K562 (cell line): ENCODE measurements around the gene LAMA3. TPM values are rescaled to one million over a fixed set of nuclear protein-coding genes. Genes with fewer than 3 reads are reported as not detected.
"Not testable (repeated sequence)": the region's sequence is repeated elsewhere in the genome, so short reads cannot be mapped to it uniquely, and the experiment has no call there.

Experiments used
- ATAC-seq: fragments of 200-7000 bp; cut with Tn5 transposase; 3 replicates; pipeline ENCODE4 v1.9.1; 2020; ENCODE audit warnings: moderate library complexity
- BruUV-seq: library from RNA; stranded (reverse); fragments of 400-500 nt; replicated peaks from 2 replicates; lab custom pipeline; 2021; lab: Mats Ljungman, UMichigan
- CTCF ChIA-PET: fragments of 300-600 bp; formaldehyde crosslinking; extraction: SDS; loops from one replicate; lab custom pipeline; 2021; ENCODE audit warnings: low intra/inter-chr PET ratio; lab: Yijun Ruan, JAX
- POLR2A ChIA-PET: fragments of 300-600, 350-650 bp; sonication (Branson Sonifier 250); formaldehyde crosslinking; extraction: SDS; loops from one replicate; lab custom pipeline; 2021; ENCODE audit warnings: antibody characterized with exemption, inconsistent platforms; lab: Yijun Ruan, JAX
- DNase-seq, 4 experiments: peaks; one replicate each; pipeline versions ENCODE4 v3.0.0 to v3.0.0-alpha.2; 2011 to 2018; ENCODE audit warnings: low spot score in 3 of 4, mixed read lengths in 3 of 4; ENCODE audit errors: extremely low read depth in 1 of 4
- FAIRE-seq: peaks from 2 replicates; lab custom pipeline; 2011; peaks lifted over from hg19 to GRCh38; lab: Jason Lieb, UNC
- H2AFZ ChIP-seq: 2 replicates; pipeline ENCODE4 v1.6.0; 2011; ENCODE audit warnings: low read depth, low read length, control low read depth, inconsistent platforms
- H3K27ac ChIP-seq: fragments of 200-600 bp; 3 replicates; pipeline ENCODE4 v1.8.0; 2011; ENCODE audit warnings: low read depth, mild to moderate bottlenecking, control low read depth, inconsistent platforms, low read length, moderate library complexity, mixed read lengths; ENCODE audit errors: extremely low read depth
- H3K27me3 ChIP-seq, 2 experiments: fragments of 300-600 bp in 1 of 2; 2 replicates in 1 of 2; 3 replicates in 1 of 2; pipeline versions ENCODE4 v1.6.0 to v1.8.0; 2011; ENCODE audit warnings: inconsistent platforms in 2 of 2, low read length in 2 of 2, mild to moderate bottlenecking in 1 of 2, mixed read lengths in 1 of 2, moderate library complexity in 1 of 2; ENCODE audit not compliant: control insufficient read depth in 2 of 2, insufficient read depth in 2 of 2
- H3K36me3 ChIP-seq: fragments of 300-600 bp; 3 replicates; pipeline ENCODE4 v1.8.0; 2011; ENCODE audit warnings: mild to moderate bottlenecking, low read length, inconsistent platforms; ENCODE audit not compliant: control insufficient read depth, insufficient read depth
- H3K4me1 ChIP-seq, 2 experiments: fragments of 200-600 bp in 1 of 2; replicated peaks in 1 of 2; 2 replicates in 1 of 2; 3 replicates in 1 of 2; pipeline versions ENCODE4 v1.5.1 to v1.8.0; 2011; ENCODE audit warnings: inconsistent platforms in 2 of 2, low read length in 2 of 2, mild to moderate bottlenecking in 1 of 2, mixed read lengths in 1 of 2, moderate library complexity in 1 of 2; ENCODE audit not compliant: control insufficient read depth in 2 of 2, insufficient read depth in 2 of 2
- H3K4me2 ChIP-seq: 2 replicates; pipeline ENCODE4 v1.6.1; 2011; ENCODE audit warnings: low read length, control low read depth, inconsistent platforms, mixed read lengths; ENCODE audit not compliant: insufficient read depth
- H3K4me3 ChIP-seq: fragments of 200-600 bp; sonication (generic), shearing (Covaris generic); 2 replicates; pipeline ENCODE4 v1.5.1; 2016; ENCODE audit warnings: control low read depth, inconsistent platforms
- H3K79me2 ChIP-seq: fragments of 200-600 bp; 3 replicates; pipeline ENCODE4 v1.8.0; 2011; ENCODE audit warnings: low read length, inconsistent platforms; ENCODE audit not compliant: control insufficient read depth, insufficient read depth
- H3K9ac ChIP-seq, 2 experiments: 2 replicates each; pipeline versions ENCODE4 v1.6.0 to v1.6.1; 2011; ENCODE audit warnings: low read depth in 2 of 2, low read length in 2 of 2, control low read depth in 1 of 2, inconsistent platforms in 1 of 2, mild to moderate bottlenecking in 1 of 2, mixed read lengths in 1 of 2; ENCODE audit not compliant: insufficient read depth in 1 of 2
- H3K9me1 ChIP-seq: one replicate; pipeline ENCODE4 v1.6.0; 2011; ENCODE audit warnings: inconsistent platforms, mild to moderate bottlenecking, low read length, moderate library complexity; ENCODE audit not compliant: control insufficient read depth, insufficient read depth
- H3K9me3 ChIP-seq: replicated peaks from 2 replicates; pipeline ENCODE4 v1.5.1; 2011; ENCODE audit warnings: low read depth, low read length, inconsistent platforms; ENCODE audit not compliant: control insufficient read depth, insufficient read depth
- H4K20me1 ChIP-seq: replicated peaks from 2 replicates; pipeline ENCODE4 v1.6.1; 2011; ENCODE audit warnings: low read length, inconsistent platforms, mixed read lengths; ENCODE audit not compliant: control insufficient read depth, insufficient read depth
- GABPB1 ChIP-seq: sonication (generic); formaldehyde crosslinking; IDR thresholded peaks from 2 replicates; pipeline ENCODE4 v1.8.0; 2022; ENCODE audit warnings: mild to moderate bottlenecking, missing genetic modification reagents
- HNRNPK ChIP-seq: fragments of 200-400 bp; formaldehyde crosslinking; IDR thresholded peaks from one replicate; pipeline ENCODE4 v1.6.1; 2018; ENCODE audit warnings: mild to moderate bottlenecking, low read depth, low read length; ENCODE audit not compliant: poor library complexity, severe bottlenecking
- KLF16 ChIP-seq: IDR thresholded peaks from 2 replicates; pipeline ENCODE4 v1.6.1; 2016; ENCODE audit warnings: antibody characterized with exemption
- MLLT1 ChIP-seq, 2 experiments: fragments of 450-650 bp; IDR thresholded peaks; 2 replicates each; pipeline ENCODE4 v1.6.1; 2016
- NCOA6 ChIP-seq: fragments of 450-650 bp; IDR thresholded peaks from 2 replicates; pipeline ENCODE4 v1.6.1; 2017; ENCODE audit warnings: mild to moderate bottlenecking
- NR2F6 ChIP-seq: fragments of 450-650 bp; formaldehyde crosslinking; IDR thresholded peaks from 2 replicates; pipeline ENCODE4 v1.4.0; 2020; ENCODE audit warnings: mild to moderate bottlenecking
- SRSF3 ChIP-seq: fragments of 200-400 bp; formaldehyde crosslinking; IDR thresholded peaks from 2 replicates; pipeline ENCODE4 v1.6.1; 2016; ENCODE audit warnings: mild to moderate bottlenecking, low read length, moderate library complexity; ENCODE audit not compliant: insufficient read depth
- ZNF140 ChIP-seq: fragments of 250-450 bp; sonication (Bioruptor Pico); IDR thresholded peaks from 2 replicates; pipeline ENCODE4 v1.8.0; 2021; ENCODE audit warnings: moderate library complexity, mild to moderate bottlenecking, inconsistent platforms
- ZNF695 ChIP-seq: fragments of 450-650 bp; formaldehyde crosslinking; IDR thresholded peaks from 2 replicates; pipeline ENCODE4 v1.4.0; 2020; ENCODE audit warnings: mild to moderate bottlenecking, moderate library complexity
- ZNF75A ChIP-seq: fragments of 450-650 bp; formaldehyde crosslinking; IDR thresholded peaks from 2 replicates; pipeline ENCODE4 v1.4.0; 2020; ENCODE audit warnings: mild to moderate bottlenecking
- WGBS: fragments of 100-300 bp; shearing (Covaris generic); methylation state at CpG from one replicate; pipeline ENCODE4 v1.1.6; 2016; ENCODE audit warnings: low coverage, mixed read lengths; ENCODE audit not compliant: insufficient coverage; ENCODE audit errors: missing lambda C conversion rate; 5-methylcytosine and 5-hydroxymethylcytosine counted together
- in situ Hi-C: fragments of 300-500 bp; cut with MboI; formaldehyde crosslinking; loops from 4 replicates; pipeline ENCODE4 v1.15.0; 2018; ENCODE audit warnings: inconsistent platforms, mixed read lengths
- intact Hi-C: fragments of 100-400 bp; cut with micrococcal nuclease; formaldehyde crosslinking; loops from 2 replicates; pipeline ENCODE4 v1.14.2; 2022
- polyA plus RNA-seq, 8 experiments: library from polyadenylated mRNA; depleted of rRNA in 4 of 8; stranded (reverse) in 5 of 8; unstranded in 3 of 8; fragments of >200 nt; fragmentation: Nextera tagmentation in 2 of 8; fragmentation: Illumina TruSeq in 1 of 8; extraction: Ambion mirVana in 2 of 8; extraction: Trizol in 1 of 8; gene quantifications; 2 replicates each; pipeline versions ENCODE4 v1.2.1 to v1.2.3, GENCODE V29; 2011 to 2014; ENCODE audit warnings: inconsistent platforms in 1 of 8, missing spikeins in 1 of 8
- total RNA-seq, 7 experiments: library from RNA; depleted of rRNA in 6 of 7; stranded (reverse); fragments of >200 nt in 6 of 7; fragmentation: Illumina TruSeq in 2 of 7; extraction: Trizol in 2 of 7; gene quantifications; 2 replicates each; pipeline versions ENCODE4 v1.2.1 to v1.2.3, GENCODE V29; 2011 to 2021; ENCODE audit warnings: low replicate concordance in 1 of 7

Gene LAMA3
- total and polyA plus RNA-seq, 9 of the 15 experiments (the other 6 are each of a cell fraction or from before 2014, with no cell fraction given), result 0.07 TPM; not detected in 8

- no peak for TF ChIP-seq MLLT1 (IDR thresholded peaks at IDR 0.05)
- no peak for TF ChIP-seq ZNF140
- TF ChIP-seq HNRNPK, result no peak
- no peak for TF ChIP-seq GABPB1
- no peak for TF ChIP-seq ZNF695 (CRISPR knock-in tag)
- TF ChIP-seq NCOA6, result no peak
- no peak for TF ChIP-seq SRSF3
- no peak for TF ChIP-seq ZNF75A (CRISPR knock-in tag)
- TF ChIP-seq KLF16, result no peak
- no peak for TF ChIP-seq NR2F6
- TF ChIP-seq, all 486 proteins: peak for 0
These were observed 43.2 kb downstream of the LAMA3 start (continued) for GRCh38 chr18:23732439-23732838.

GRCh38 chr18:23733265-23733664, 44.0 kb downstream of the LAMA3 start:
- CTCF ChIA-PET, DNase-seq, ATAC-seq: not testable (repeated sequence)

More at GRCh38 chr18:23733265-23733664, 44.0 kb downstream of the LAMA3 start:
- H3K9ac ChIP-seq, FAIRE-seq, H3K79me2 ChIP-seq, H3K4me1 ChIP-seq, H3K9me1 ChIP-seq, H3K9me3 ChIP-seq, H4K20me1 ChIP-seq, H3K4me2 ChIP-seq, H3K27ac ChIP-seq, H3K36me3 ChIP-seq, in situ Hi-C loops, intact Hi-C loops, H3K4me3 ChIP-seq, H2AFZ ChIP-seq, BruUV-seq: not testable (repeated sequence)
- WGBS, result 4% methylated on average over 5 of the region's 5 CpGs
- POLR2A ChIA-PET, result interaction anchor here (1.2 kb wide), 1 partner anchor 13 kb away, joined by 3 read pairs; no protein-coding TSS in a partner anchor
- H3K27me3 ChIP-seq, result peaks cover 18 to 39% of the 10 kb centered on the region in 2 experiments
